Erythroblast (primary cell): ENCODE measurements around the gene SCML1.

Source experiments
- DNase-seq, 2 experiments: peaks; one replicate each; lab custom pipeline; 2025; lab: John Stamatoyannopoulos, UW
- GATA1 ChIP-seq: IDR thresholded peaks from 2 replicates; pipeline ENCODE4 v1.6.1; 2011; ENCODE audit warnings: low read depth, mild to moderate bottlenecking, control low read depth, low read length, moderate library complexity
- POLR2A ChIP-seq: IDR thresholded peaks from 2 replicates; pipeline ENCODE4 v1.6.1; 2011; ENCODE audit warnings: mild to moderate bottlenecking, low read length

Gene SCML1

GRCh38 chrX:17719711-17720110 lies 17.6 kb upstream of the SCML1 start:
- TF ChIP-seq POLR2A, result no peak

GRCh38 chrX:17721715-17722114 lies 15.6 kb upstream of the SCML1 start:
- no peak for DNase-seq
- TF ChIP-seq POLR2A (no peak), GATA1 (no peak)

More at GRCh38 chrX:17719711-17720110, 17.6 kb upstream of the SCML1 start:
- DNase-seq, result no peak

GRCh38 chrX:17725181-17725580 lies 12.1 kb upstream of the SCML1 start:
- TF ChIP-seq POLR2A, result no peak
- no peak for TF ChIP-seq GATA1
- no peak for DNase-seq

- no peak for DNase-seq
- TF ChIP-seq GATA1 (no peak), POLR2A (no peak)
Observed at GRCh38 chrX:17732138-17732783, 5.0 kb upstream of the SCML1 start.

DNA sequence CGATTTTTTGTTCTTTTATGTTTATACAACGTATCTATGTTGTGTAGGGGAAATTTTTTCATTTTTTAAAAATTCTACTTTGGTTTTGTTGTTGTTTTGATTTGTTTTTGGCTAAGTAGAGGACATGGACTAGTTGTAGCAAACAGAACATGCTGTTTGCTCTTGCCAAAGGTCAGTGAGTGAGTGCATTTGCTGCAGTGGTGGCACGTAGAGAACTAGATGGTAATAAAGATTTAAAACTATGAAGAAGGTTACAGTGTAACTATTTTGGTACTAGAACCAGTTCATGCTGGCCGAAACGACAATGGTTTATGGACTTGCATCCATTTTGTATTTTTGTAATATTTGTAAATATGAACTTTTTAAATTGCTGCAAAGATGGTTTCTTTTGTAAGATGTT lies 1.9 kb upstream of the SCML1 start:
- no peak for DNase-seq

DNA sequence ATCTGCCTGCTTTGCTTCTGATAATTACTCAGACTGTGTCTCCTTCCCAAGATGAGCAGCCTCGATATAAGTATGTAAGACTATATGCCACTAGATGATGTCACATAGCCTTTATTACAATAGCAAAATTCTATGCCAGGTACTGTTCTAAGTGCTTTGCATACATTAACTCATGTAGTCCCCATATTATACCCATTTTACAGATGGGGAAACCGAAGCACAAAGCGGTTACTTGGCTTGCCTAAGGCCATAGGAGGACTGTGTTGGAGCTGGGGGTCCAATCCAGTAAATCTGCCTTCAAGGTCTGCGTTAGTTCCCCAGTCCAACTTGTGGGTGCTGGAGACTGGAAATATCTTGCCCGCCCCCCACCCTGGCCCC lies 826 bp upstream of the SCML1 start:
- no peak for TF ChIP-seq POLR2A
- no peak for TF ChIP-seq GATA1
- DNase-seq, result no peak

More for the DNA sequence above, 1.9 kb upstream of the SCML1 start:
- no peak for TF ChIP-seq GATA1
- TF ChIP-seq POLR2A, result no peak

DNA sequence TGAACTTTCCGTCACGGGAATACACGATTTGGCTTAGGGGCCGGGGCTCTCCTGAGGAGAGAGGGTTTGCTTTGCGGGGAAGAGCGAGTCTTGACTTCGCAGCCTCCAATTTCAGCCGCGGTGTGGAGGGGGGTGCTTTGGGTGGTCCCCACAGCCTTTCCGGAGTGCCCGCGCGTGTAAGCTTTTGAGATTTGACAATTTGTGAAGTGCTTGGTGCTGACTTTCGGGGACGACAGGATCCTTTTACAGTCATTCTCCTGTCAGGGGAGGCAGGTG lies 355 bp downstream of the SCML1 start:
- no peak for DNase-seq
- TF ChIP-seq GATA1 (no peak), POLR2A (no peak)

DNA sequence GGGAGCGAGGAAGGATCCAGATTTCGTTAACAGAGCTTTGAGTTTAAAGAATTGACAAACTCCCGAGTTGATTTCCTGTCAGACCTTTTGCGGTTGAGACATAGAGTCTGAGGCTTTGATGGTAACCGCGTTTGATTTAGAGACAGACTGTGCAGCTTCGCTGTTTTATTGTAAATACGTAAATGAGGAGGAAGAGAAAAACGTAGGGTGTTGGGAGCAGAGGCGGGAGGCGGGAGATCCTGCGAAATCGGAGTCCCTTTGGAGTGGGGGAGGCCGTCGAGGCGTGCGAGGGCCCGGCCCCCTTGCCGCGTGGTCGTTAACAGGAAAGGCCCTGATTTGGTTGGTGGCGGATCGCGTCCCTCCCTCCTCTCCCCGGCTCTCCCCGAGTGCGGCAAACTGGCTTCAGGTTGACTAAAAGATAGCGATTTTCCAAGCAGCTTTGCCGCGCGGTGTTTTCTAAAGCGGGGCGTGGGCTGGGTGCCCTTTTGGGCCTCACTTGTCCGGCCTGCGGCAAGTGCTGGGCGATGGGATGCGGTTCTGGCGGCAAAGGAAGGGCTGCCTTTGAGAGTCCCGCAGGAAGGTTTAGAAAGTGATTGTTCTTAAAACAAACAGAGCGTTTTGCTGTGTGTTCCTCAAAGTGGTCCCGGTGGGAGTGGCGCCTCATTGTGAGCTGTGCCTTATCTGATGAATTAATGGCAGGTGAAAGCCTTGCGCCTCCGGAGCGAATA lies 857 bp downstream of the SCML1 start:
- TF ChIP-seq GATA1, result no peak
- TF ChIP-seq POLR2A, result no peak
- peak; percentile 8 to 29 for DNase-seq

GRCh38 chrX:17738737-17739535 lies 1.6 kb downstream of the SCML1 start:
- no peak for TF ChIP-seq GATA1
- TF ChIP-seq POLR2A, result no peak
- DNase-seq, result peak in 1 of 2 experiments; percentile 5

DNA sequence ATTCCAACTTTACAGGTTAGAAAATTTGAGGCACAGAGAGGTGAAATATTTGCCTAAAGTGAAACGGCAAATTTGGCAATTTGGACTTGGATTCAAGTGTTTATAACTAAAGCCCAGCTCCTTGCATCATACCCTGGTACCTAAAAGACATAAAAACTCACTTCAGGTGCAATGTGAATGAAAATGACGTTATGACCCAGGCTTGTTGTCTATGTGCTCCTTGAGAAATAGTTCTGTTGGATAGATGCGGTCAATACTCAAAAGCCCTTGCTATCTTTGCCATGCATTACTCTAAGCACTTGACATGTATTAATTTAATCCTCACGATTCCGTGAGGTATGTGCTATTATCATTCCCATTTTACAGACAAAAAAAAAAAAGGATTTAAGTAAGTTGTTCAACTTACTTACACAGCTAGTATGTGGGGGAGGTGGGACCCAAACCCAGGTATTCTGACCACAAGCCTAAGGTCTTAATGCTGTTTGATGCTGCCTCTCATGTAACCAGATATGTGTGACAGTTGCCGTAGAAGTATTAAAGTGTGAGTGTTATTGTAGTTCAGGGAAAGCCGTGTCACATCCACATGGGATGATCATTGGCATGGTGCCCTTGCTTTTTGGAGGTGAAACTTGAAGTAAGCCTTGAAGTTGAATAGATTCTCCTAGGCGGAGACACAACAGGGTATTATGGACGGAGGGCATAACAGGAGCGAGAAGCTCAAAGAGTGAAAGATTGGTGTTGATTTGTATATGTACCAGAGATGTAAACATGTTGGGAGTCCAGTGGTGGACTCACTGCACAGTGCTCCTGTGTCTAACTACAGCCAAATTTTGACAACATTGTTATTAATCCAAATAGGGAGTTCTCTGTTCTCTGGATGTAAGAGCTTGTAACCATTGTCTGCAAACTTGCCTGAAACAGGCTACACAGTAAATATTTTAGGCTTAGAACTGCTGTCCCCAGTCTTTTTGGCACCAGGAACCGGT lies 3.1 kb downstream of the SCML1 start:
- TF ChIP-seq POLR2A, result no peak
- TF ChIP-seq GATA1, result no peak
- DNase-seq, result no peak

DNA sequence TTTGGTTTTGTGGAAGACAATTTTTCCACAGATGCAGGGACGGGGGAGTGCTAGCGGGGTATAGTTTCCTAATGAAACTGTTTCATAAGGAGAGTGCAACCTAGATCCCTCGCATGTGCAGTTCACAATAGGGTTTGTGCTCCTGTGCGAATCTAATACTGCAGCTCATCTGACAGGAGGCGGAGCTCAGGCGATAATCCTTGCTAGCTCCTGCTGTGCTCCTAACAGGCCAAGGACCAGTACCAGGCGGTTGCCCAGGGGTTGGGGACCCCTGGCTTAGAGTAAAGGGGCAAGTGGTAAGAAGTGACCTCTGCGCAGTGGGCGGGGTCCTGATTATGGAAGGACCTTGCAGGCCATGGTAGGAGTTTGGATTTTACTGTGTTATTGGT lies 3.8 kb downstream of the SCML1 start:
- no peak for DNase-seq
- TF ChIP-seq GATA1 (no peak), POLR2A (no peak)

DNA sequence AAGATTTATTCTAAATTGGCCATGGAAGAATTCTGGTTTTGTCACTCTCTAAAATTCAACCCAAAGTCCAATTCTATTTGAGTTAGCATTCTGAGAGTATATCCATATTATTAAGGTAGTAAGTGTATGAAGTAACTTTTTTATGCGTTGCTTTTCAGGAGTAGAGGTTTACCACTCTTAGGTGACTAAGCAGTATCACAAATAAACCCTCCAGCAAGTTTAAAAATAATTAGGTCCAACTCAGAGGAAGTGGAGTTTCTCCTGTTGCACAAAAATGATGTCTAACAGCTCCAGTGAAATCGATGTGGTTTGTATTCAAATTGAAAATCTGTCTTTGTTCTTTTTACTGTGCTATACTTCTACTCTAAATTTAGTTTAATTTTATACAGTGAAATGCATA lies 6.6 kb downstream of the SCML1 start:
- DNase-seq, result no peak
- TF ChIP-seq GATA1 (no peak), POLR2A (no peak)

DNA sequence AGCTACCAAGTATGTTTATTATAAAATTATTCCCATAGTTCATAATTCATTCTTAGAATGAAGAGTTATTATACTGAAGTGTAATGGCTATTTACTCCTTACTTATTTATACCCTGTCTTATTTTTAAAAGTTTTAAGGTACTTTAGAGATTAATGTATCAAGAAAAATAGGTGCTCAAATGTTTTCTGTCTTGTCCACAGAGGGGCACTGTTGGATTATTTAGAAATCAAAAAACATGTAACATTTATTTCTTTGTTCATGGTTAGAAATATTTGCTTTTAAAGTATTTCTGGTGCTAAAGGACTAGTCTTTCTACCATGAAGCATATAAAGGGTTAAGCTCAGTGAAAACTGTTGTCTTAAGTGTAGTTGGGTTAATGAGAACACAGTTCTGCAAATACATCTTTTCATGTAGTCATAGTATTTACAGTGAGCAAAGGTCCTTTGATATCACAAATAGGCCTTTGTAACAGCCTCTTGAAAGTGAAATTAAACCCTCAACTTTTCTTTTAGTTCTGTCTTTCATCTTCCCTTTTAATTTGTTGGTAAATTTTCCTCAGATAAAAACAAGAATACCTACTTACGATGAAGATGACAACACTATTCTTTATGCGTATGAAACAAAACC lies 7.7 kb downstream of the SCML1 start:
- peak; percentile 0 to 7 for DNase-seq
- TF ChIP-seq GATA1 (no peak), POLR2A (no peak)
